NCI-H128 (cell line): Measurements from ENCODE around the gene ADAMTS16.

Experiments used
- DNase-seq: peaks from one replicate; lab custom pipeline; 2025; ENCODE audit not compliant: unreplicated experiment; lab: John Stamatoyannopoulos, UW

The ADAMTS16 gene

GRCh38 chr5:5276951-5277517, 136.9 kb downstream of the ADAMTS16 start:
- DNase-seq: no peak

- no peak for DNase-seq
Observed at GRCh38 chr5:5278201-5278814, 138.2 kb downstream of the ADAMTS16 start.

GRCh38 chr5:5278815-5279381, 138.8 kb downstream of the ADAMTS16 start:
- DNase-seq: no peak

GRCh38 chr5:5285906-5286305, 145.8 kb downstream of the ADAMTS16 start:
- no peak for DNase-seq

DNA sequence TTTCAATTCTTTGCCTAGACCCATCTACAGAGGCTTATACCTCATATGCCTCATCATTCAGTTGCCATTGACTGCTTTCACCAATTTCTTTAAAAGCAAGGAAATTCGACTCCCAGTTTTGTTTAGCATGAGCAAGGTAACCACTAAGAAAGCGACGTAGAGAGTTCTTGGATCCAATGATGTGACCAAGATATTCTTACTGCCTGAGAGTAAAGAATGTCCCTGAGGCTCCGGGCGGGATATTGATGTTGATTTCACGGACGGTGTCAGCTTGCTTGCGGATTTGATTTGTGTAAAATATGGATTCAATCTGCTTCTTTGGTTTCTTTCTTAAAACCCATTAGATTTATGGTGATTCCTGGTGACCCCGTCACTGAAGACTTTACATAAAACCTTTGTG, 147.3 kb downstream of the ADAMTS16 start:
- DNase-seq: no peak

- no peak for DNase-seq
Observed at GRCh38 chr5:5288201-5288600, 148.1 kb downstream of the ADAMTS16 start.

DNA sequence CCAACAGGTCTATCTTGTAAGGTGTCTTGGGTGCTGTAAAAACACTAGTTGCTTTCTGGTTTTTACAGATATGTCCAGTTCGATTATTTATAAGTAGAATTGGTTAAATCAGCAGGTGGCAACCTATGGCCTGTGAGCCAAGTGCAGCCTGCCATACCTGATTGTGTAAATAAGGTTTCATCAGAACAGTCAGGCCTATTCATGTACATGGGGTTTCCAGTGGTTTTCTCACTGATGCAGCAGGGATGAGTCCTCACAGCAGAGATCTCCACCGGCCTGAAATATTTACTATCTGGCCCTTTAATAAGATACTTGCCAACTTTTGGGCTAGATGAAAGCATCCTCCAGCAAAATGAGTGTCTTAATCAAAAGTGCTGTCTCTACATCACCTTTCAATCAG, 149.4 kb downstream of the ADAMTS16 start:
- DNase-seq: no peak

DNA sequence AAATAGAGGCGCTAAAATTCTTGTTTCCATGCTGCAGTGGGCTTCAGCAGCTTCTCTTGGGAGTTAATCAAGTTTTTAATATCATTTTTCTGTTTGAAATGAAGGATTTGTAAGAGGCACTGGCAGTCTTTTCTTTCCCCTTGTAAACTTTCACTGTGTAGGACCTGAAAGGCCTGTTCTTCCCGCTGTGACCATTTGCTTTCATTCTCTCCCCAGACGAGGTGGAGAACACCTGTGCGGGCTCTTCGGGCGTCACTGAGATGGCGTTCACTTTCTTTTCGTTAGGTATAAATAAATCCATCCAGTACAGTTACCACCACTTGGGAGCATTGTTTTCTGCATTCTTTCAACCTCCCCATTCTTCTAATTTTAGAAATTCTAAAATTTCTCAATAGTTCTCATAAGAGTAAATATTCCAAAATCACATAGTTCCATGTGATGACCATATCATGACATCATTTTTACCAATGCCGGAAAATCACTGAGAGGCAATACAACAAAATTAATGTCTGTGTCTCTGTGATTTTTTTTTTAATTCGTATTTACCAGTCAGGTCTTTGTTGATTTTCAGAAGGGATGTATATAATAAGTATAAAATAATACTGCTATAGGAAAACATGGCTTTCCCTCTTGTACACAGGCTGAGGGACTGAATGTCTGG, 150.7 kb downstream of the ADAMTS16 start:
- DNase-seq: no peak

DNA sequence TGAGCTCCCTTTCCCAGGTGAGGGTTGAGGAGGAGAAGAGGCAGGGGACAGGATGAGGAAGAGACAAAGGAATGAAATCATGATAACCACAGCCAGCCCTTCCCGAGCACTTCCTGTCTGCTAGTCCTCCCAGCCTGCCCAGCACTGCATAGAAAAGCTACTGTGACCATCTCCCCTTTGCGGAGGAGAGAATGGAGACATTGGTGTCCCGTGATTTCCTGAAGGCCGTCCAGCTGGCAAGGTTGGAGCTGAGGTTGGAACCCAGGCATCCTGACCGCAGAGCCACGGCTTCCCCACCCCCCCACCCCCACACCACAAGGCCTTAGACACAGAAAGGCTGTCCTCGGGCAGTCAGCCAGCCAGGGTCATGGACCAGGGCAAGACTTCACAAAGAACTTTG, 151.2 kb downstream of the ADAMTS16 start:
- no peak for DNase-seq

- no peak for DNase-seq
Observed at GRCh38 chr5:5293029-5293428, 152.9 kb downstream of the ADAMTS16 start.

DNA sequence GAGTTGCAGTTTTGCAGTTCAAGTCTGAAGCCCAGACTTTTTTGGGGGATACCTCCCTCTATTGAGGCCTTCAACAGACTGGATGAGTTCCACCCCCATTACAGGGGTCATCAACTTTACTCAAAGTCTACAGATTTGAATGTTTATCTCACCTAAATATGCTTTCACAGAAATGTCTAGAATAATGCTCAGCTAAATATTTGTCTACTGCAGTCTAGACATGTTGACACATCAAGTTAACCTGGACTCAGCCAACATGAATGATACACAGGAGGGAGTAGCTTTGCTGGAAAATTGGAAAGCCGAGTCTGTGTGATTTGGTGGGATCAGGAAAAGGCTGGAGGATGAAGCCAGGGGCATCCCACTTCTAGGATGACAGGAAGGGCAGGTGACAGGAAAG, 154.3 kb downstream of the ADAMTS16 start:
- no peak for DNase-seq

GRCh38 chr5:5295351-5295750, 155.2 kb downstream of the ADAMTS16 start:
- no peak for DNase-seq

- DNase-seq: no peak
Observed at GRCh38 chr5:5296051-5296450, 155.9 kb downstream of the ADAMTS16 start.

GRCh38 chr5:5297432-5298067, 157.4 kb downstream of the ADAMTS16 start:
- DNase-seq: no peak

GRCh38 chr5:5298068-5298633, 158.0 kb downstream of the ADAMTS16 start:
- DNase-seq: no peak

DNA sequence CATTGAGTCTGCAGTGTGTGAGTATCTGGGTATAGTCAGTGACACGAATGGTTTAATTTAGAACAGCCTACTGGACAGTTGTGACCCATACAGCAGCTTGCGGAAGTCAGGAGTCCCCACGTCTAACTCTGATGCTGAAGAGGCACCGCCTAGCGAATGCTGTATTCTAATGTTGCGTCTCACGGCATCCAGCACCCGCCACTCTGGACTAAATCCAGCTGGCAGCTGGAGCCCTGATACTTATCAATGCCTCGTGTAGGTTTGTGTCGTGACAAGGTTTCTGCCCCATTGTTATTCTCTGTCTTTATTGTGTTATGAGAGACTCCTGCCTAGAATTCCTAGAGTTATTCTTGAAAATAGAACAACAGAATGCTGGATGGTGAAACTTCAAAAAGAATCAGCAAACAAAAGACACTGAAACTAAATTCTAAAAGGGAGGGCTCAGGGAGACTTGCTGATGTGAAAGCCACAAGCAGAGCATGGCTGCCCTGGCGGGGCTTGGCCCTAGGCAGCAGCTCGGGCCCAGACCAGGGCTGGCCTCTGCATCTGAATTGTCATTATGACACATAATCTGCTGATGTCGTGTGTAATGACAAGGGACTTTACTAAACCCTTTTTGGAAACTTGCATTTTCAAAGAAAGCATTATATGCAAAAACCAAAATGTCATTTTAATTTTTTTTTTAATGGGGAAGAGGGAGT, 158.9 kb downstream of the ADAMTS16 start:
- DNase-seq: no peak

DNA sequence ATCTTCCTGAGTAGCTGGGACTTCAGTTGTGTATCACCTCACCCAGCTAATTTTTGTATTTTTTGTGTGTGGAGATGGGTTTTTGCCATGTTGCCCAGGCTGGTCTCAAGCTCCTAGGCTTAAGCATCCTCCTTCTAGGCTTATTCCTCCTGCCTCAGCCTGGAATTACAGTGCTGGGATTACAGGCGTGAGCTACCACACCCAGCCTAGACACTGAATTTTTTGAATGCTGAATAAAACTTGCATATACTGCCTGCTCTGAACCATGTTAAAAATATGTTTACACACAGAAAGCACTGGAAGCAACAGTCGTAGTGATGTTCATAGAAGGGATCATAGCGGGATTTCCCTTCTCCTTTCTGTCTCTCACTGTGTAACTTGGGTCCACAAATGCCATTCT, 161.0 kb downstream of the ADAMTS16 start:
- DNase-seq: no peak

- no peak for DNase-seq
Observed at GRCh38 chr5:5302201-5302600, 162.1 kb downstream of the ADAMTS16 start.

- DNase-seq: no peak
Observed at GRCh38 chr5:5303242-5303641, 163.1 kb downstream of the ADAMTS16 start.

DNA sequence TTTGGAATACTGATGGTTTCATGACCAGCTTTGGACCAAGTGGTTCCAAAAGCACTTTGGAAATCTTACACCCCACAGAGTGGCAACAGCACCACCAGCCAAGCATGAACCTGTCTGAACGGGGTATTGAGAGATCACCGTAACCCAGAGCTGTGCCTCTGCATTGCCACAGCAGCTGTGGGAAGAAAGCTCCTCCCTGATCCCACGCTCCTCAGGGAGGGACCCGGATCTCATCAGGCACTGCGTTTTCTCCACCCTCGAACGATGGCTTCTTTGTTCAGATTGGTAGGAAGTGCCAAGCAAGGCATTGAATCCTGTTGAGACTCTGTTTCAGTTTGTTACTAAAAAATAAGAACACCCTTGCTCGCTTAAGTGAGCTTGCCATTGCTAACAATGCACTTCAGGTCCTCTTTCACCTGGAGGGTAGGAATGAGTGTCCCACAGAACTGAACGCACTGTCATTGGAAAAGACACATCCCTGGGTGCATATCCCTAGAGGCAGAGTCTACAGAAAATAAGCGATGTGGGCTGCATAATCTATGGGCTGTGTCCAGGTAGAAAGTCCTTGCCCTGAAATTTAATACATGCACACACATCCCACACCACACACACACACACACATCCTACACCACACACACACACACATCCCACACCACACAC, 164.4 kb downstream of the ADAMTS16 start:
- no peak for DNase-seq
